Measurements from ENCODE around the gene TXNDC15.

TXNDC15 gene

GRCh38 chr5:134935711-134936602 is 61.8 kb downstream of the TXNDC15 start:
- no peak for DNase-seq
- Histone ChIP-seq H3K4me3 (ENCODE audit: control insufficient read depth in 1 of 7, extremely low read depth in 1 of 7, insufficient read depth in 4 of 7, low read depth in 2 of 7, low read length in 6 of 7) (no peak overlapping the region), H3K9me3 (ENCODE audit: control extremely low read depth in 1 of 5, control insufficient read depth in 4 of 5, insufficient read depth in 2 of 5, low read depth in 1 of 5, low read length in 4 of 5) (no peaks in the 10 kb centered on the region), H3K27me3 (replicated peaks in 2 of 5; ENCODE audit: control insufficient read depth in 4 of 5, insufficient read depth in 5 of 5, low read length in 4 of 5) (no peaks in the 10 kb centered on the region), H3K27ac (ENCODE audit: insufficient read depth in 1 of 2, low read depth in 1 of 2, low read length in 2 of 2, poor library complexity in 1 of 2, severe bottlenecking in 2 of 2) (no peak overlapping the region), H3K4me1 (ENCODE audit: control extremely low read depth in 1 of 4, control insufficient read depth in 4 of 4, insufficient read depth in 4 of 4, low read length in 3 of 4) (no peaks in the 10 kb centered on the region), H3K36me3 (ENCODE audit: control insufficient read depth in 4 of 4, insufficient read depth in 4 of 4, low read length in 3 of 4) (peaks cover 3 to 38% (median 22%) of the 10 kb centered on the region in 4 experiments)
- POLR2A ChIA-PET, result no interaction called here
- CTCF ChIA-PET, result interaction anchor here (0.9 kb wide), 1 partner anchor 19 kb away, joined by 3 read pairs; no protein-coding TSS in a partner anchor
- 89% methylated on average over 8 of the region's 12 CpGs for WGBS (ENCODE audit: insufficient coverage)

DNA sequence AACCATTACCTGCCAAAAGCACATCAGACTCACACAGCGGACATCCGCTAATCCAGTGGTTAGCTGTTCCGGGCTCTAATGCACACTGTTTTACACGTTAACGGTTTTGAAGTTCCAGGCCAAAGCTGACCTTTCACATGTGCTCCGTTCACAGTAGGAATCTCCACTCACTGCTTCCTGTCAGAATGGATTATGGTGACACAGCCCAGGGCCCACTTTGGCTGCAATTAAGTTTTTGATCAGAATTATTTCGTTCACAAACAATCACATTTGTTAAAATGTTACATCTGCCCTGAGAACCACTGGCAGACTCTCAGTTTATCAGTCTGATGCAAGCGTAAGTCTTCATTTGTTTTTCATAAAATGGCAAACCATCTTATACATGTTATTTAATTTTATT is 63.4 kb downstream of the TXNDC15 start:
- POLR2A ChIA-PET, result no interaction called here
- Histone ChIP-seq H3K4me3 (ENCODE audit: control insufficient read depth in 1 of 7, extremely low read depth in 1 of 7, insufficient read depth in 4 of 7, low read depth in 2 of 7, low read length in 6 of 7) (no peak overlapping the region), H3K36me3 (ENCODE audit: control insufficient read depth in 4 of 4, insufficient read depth in 4 of 4, low read length in 3 of 4) (peaks cover 3 to 34% (median 21%) of the 10 kb centered on the region in 4 experiments), H3K9me3 (ENCODE audit: control extremely low read depth in 1 of 5, control insufficient read depth in 4 of 5, insufficient read depth in 2 of 5, low read depth in 1 of 5, low read length in 4 of 5) (no peaks in the 10 kb centered on the region), H3K27ac (ENCODE audit: insufficient read depth in 1 of 2, low read depth in 1 of 2, low read length in 2 of 2, poor library complexity in 1 of 2, severe bottlenecking in 2 of 2) (no peak overlapping the region), H3K27me3 (replicated peaks in 2 of 5; ENCODE audit: control insufficient read depth in 4 of 5, insufficient read depth in 5 of 5, low read length in 4 of 5) (no peaks in the 10 kb centered on the region), H3K4me1 (ENCODE audit: control extremely low read depth in 1 of 4, control insufficient read depth in 4 of 4, insufficient read depth in 4 of 4, low read length in 3 of 4) (no peaks in the 10 kb centered on the region)
- no peak for DNase-seq
- CTCF ChIA-PET, result no interaction called here
- 100% methylated on average over 7 of the region's 8 CpGs for WGBS (ENCODE audit: insufficient coverage)

- H3K4me1 ChIP-seq (ENCODE audit: control extremely low read depth in 1 of 4, control insufficient read depth in 4 of 4, insufficient read depth in 4 of 4, low read length in 3 of 4), result no peaks in the 10 kb centered on the region
- H3K4me3 ChIP-seq (ENCODE audit: control insufficient read depth in 1 of 7, extremely low read depth in 1 of 7, insufficient read depth in 4 of 7, low read depth in 2 of 7, low read length in 6 of 7), result no peak overlapping the region
- H3K27ac ChIP-seq (ENCODE audit: insufficient read depth in 1 of 2, low read depth in 1 of 2, low read length in 2 of 2, poor library complexity in 1 of 2, severe bottlenecking in 2 of 2), result no peak overlapping the region
- DNase-seq, result no peak
- H3K36me3 ChIP-seq (ENCODE audit: control insufficient read depth in 4 of 4, insufficient read depth in 4 of 4, low read length in 3 of 4), result peaks cover 3 to 34% (median 20%) of the 10 kb centered on the region in 4 experiments
- no peaks in the 10 kb centered on the region for H3K9me3 ChIP-seq (ENCODE audit: control extremely low read depth in 1 of 5, control insufficient read depth in 4 of 5, insufficient read depth in 2 of 5, low read depth in 1 of 5, low read length in 4 of 5)
- no peaks in the 10 kb centered on the region for H3K27me3 ChIP-seq (replicated peaks in 2 of 5; ENCODE audit: control insufficient read depth in 4 of 5, insufficient read depth in 5 of 5, low read length in 4 of 5)
- CTCF ChIA-PET, result interaction anchor here (1.1 kb wide), 1 partner anchor 10 kb away, joined by 3 read pairs; no protein-coding TSS in a partner anchor
- 99% methylated on average over 6 of the region's 6 CpGs for WGBS (ENCODE audit: insufficient coverage)
- POLR2A ChIA-PET, result no interaction called here
Measured at GRCh38 chr5:134938030-134938429, 63.9 kb downstream of the TXNDC15 start.

DNA sequence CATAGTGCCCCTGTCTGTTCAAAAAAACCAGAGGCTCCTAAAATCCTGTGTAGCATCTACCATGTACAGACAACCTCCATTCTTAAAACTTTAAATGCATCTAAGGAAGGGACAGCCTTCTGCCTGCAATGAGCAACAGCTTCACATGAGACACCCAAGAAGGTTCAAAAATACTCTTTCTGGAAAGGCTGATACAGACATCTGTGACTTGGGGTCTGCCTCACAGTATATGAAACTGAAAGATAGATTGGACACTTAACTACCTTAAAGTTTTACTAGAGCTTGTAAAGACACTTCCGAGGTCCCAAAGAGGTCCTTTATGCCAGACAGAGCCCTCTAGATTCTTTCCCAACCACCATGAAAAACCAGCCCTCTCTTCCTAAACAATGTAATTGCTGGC is 65.3 kb downstream of the TXNDC15 start:
- WGBS (ENCODE audit: insufficient coverage), result 100% methylated on average over 1 of the region's 1 CpG
- Histone ChIP-seq H3K4me3 (ENCODE audit: control insufficient read depth in 1 of 7, extremely low read depth in 1 of 7, insufficient read depth in 4 of 7, low read depth in 2 of 7, low read length in 6 of 7) (no peak overlapping the region), H3K36me3 (ENCODE audit: control insufficient read depth in 4 of 4, insufficient read depth in 4 of 4, low read length in 3 of 4) (peaks cover 3 to 34% (median 15%) of the 10 kb centered on the region in 4 experiments), H3K9me3 (ENCODE audit: control extremely low read depth in 1 of 5, control insufficient read depth in 4 of 5, insufficient read depth in 2 of 5, low read depth in 1 of 5, low read length in 4 of 5) (no peaks in the 10 kb centered on the region), H3K27me3 (replicated peaks in 2 of 5; ENCODE audit: control insufficient read depth in 4 of 5, insufficient read depth in 5 of 5, low read length in 4 of 5) (no peaks in the 10 kb centered on the region), H3K27ac (ENCODE audit: insufficient read depth in 1 of 2, low read depth in 1 of 2, low read length in 2 of 2, poor library complexity in 1 of 2, severe bottlenecking in 2 of 2) (no peak overlapping the region), H3K4me1 (ENCODE audit: control extremely low read depth in 1 of 4, control insufficient read depth in 4 of 4, insufficient read depth in 4 of 4, low read length in 3 of 4) (no peaks in the 10 kb centered on the region)
- no peak for DNase-seq
- POLR2A ChIA-PET, result no interaction called here
- CTCF ChIA-PET, result no interaction called here

GRCh38 chr5:134943547-134943946 is 69.4 kb downstream of the TXNDC15 start:
- H3K36me3 ChIP-seq (ENCODE audit: control insufficient read depth in 4 of 4, insufficient read depth in 4 of 4, low read length in 3 of 4), result peaks cover 0 to 11% (median 1%) of the 10 kb centered on the region in 4 experiments
- H3K9me3 ChIP-seq (ENCODE audit: control extremely low read depth in 1 of 5, control insufficient read depth in 4 of 5, insufficient read depth in 2 of 5, low read depth in 1 of 5, low read length in 4 of 5), result no peaks in the 10 kb centered on the region
- no CpG with 5 or more reads among the region's 1 CpG for WGBS (ENCODE audit: insufficient coverage)
- H3K4me1 ChIP-seq (ENCODE audit: control extremely low read depth in 1 of 4, control insufficient read depth in 4 of 4, insufficient read depth in 4 of 4, low read length in 3 of 4), result no peaks in the 10 kb centered on the region
- no peak overlapping the region for H3K27ac ChIP-seq (ENCODE audit: insufficient read depth in 1 of 2, low read depth in 1 of 2, low read length in 2 of 2, poor library complexity in 1 of 2, severe bottlenecking in 2 of 2)
- H3K4me3 ChIP-seq (ENCODE audit: control insufficient read depth in 1 of 7, extremely low read depth in 1 of 7, insufficient read depth in 4 of 7, low read depth in 2 of 7, low read length in 6 of 7), result no peak overlapping the region
- POLR2A ChIA-PET, result no interaction called here
- no peaks in the 10 kb centered on the region for H3K27me3 ChIP-seq (replicated peaks in 2 of 5; ENCODE audit: control insufficient read depth in 4 of 5, insufficient read depth in 5 of 5, low read length in 4 of 5)
- CTCF ChIA-PET, result no interaction called here
- DNase-seq, result no peak

- Histone ChIP-seq H3K9me3 (ENCODE audit: control extremely low read depth in 1 of 5, control insufficient read depth in 4 of 5, insufficient read depth in 2 of 5, low read depth in 1 of 5, low read length in 4 of 5) (no peaks in the 10 kb centered on the region), H3K4me1 (ENCODE audit: control extremely low read depth in 1 of 4, control insufficient read depth in 4 of 4, insufficient read depth in 4 of 4, low read length in 3 of 4) (no peaks in the 10 kb centered on the region), H3K36me3 (ENCODE audit: control insufficient read depth in 4 of 4, insufficient read depth in 4 of 4, low read length in 3 of 4) (peaks cover 0 to 5% (median 1%) of the 10 kb centered on the region in 4 experiments), H3K27ac (ENCODE audit: insufficient read depth in 1 of 2, low read depth in 1 of 2, low read length in 2 of 2, poor library complexity in 1 of 2, severe bottlenecking in 2 of 2) (no peak overlapping the region), H3K27me3 (replicated peaks in 2 of 5; ENCODE audit: control insufficient read depth in 4 of 5, insufficient read depth in 5 of 5, low read length in 4 of 5) (no peaks in the 10 kb centered on the region), H3K4me3 (ENCODE audit: control insufficient read depth in 1 of 7, extremely low read depth in 1 of 7, insufficient read depth in 4 of 7, low read depth in 2 of 7, low read length in 6 of 7) (no peak overlapping the region)
- 25% methylated on average over 1 of the region's 1 CpG for WGBS (ENCODE audit: insufficient coverage)
- ChIA-PET CTCF (interaction anchor here (1.2 kb wide), 1 partner anchor 13 kb away, joined by 4 read pairs; no protein-coding TSS in a partner anchor), POLR2A (no interaction called here)
- DNase-seq, result peak in 2 of 3 donors; percentile 24 to 51
Measured at GRCh38 chr5:134944630-134945029, 70.5 kb downstream of the TXNDC15 start.

- WGBS (ENCODE audit: insufficient coverage), result no CpG with 5 or more reads among the region's 2 CpGs
- POLR2A ChIA-PET, result no interaction called here
- no peak for DNase-seq
- Histone ChIP-seq H3K4me1 (ENCODE audit: control extremely low read depth in 1 of 4, control insufficient read depth in 4 of 4, insufficient read depth in 4 of 4, low read length in 3 of 4) (no peaks in the 10 kb centered on the region), H3K27me3 (replicated peaks in 2 of 5; ENCODE audit: control insufficient read depth in 4 of 5, insufficient read depth in 5 of 5, low read length in 4 of 5) (no peaks in the 10 kb centered on the region), H3K27ac (ENCODE audit: insufficient read depth in 1 of 2, low read depth in 1 of 2, low read length in 2 of 2, poor library complexity in 1 of 2, severe bottlenecking in 2 of 2) (no peak overlapping the region), H3K36me3 (ENCODE audit: control insufficient read depth in 4 of 4, insufficient read depth in 4 of 4, low read length in 3 of 4) (peaks cover 0 to 4% (median 1%) of the 10 kb centered on the region in 4 experiments), H3K9me3 (ENCODE audit: control extremely low read depth in 1 of 5, control insufficient read depth in 4 of 5, insufficient read depth in 2 of 5, low read depth in 1 of 5, low read length in 4 of 5) (no peaks in the 10 kb centered on the region), H3K4me3 (ENCODE audit: control insufficient read depth in 1 of 7, extremely low read depth in 1 of 7, insufficient read depth in 4 of 7, low read depth in 2 of 7, low read length in 6 of 7) (no peak overlapping the region)
- CTCF ChIA-PET, result interaction anchor here (1.2 kb wide), 1 partner anchor 13 kb away, joined by 4 read pairs; no protein-coding TSS in a partner anchor
Measured at GRCh38 chr5:134945041-134945440, 70.9 kb downstream of the TXNDC15 start.
